HCT116 (cell line): ENCODE data around the gene GABRR2. TPM values are rescaled to one million over a fixed set of nuclear protein-coding genes. Genes with fewer than 3 reads are reported as not detected.

Experiments used
- ATAC-seq: fragments of 200-7000 bp; cut with Tn5 transposase; 2 replicates; pipeline ENCODE4 v1.9.1; 2020; ENCODE audit warnings: mild to moderate bottlenecking, moderate library complexity
- BruUV-seq: library from RNA; stranded (reverse); fragments of 400-500 nt; replicated peaks from 2 replicates; lab custom pipeline; 2021; lab: Mats Ljungman, UMichigan
- CTCF ChIA-PET: fragments of 300-600 bp; sonication (Branson Sonifier 250); formaldehyde crosslinking; loops from one replicate; lab custom pipeline; 2021; ENCODE audit warnings: antibody characterized with exemption; lab: Charles Lee
- POLR2A ChIA-PET: fragments of 300-600, 350-600 bp; sonication (Branson Sonifier 250); formaldehyde crosslinking; loops from one replicate; lab custom pipeline; 2021; ENCODE audit warnings: antibody characterized with exemption; lab: Charles Lee
- RAD21 ChIA-PET, 2 experiments: fragments of 300-600 bp; sonication (Branson Sonifier 250); formaldehyde crosslinking; loops; one replicate each; lab custom pipeline; 2023; ENCODE audit warnings: low total read pairs in 2 of 2; ENCODE audit not compliant: uncharacterized antibody in 2 of 2, unreplicated experiment in 2 of 2, low non-redundant PET in 1 of 2; lab: Charles Lee
- DNase-seq: peaks from one replicate; pipeline ENCODE4 v3.0.0-alpha.2; 2010; ENCODE audit warnings: low read depth, low spot score
- H2AFZ ChIP-seq: fragments of 200-600 bp; shearing (Covaris generic), sonication (generic); 2 replicates; pipeline ENCODE4 v1.6.1; 2017; ENCODE audit warnings: low read depth, mixed run types, mixed read lengths, antibody characterized with exemption, low read length; ENCODE audit not compliant: poor library complexity, severe bottlenecking
- H3K27ac ChIP-seq: 2 replicates; pipeline ENCODE4 v1.5.1; 2012; ENCODE audit warnings: low read depth, low read length
- H3K27me3 ChIP-seq: fragments of 200-600 bp; sonication (generic); 2 replicates; pipeline ENCODE4 v1.6.1; 2016; ENCODE audit warnings: mixed run types, low read length, mixed read lengths; ENCODE audit not compliant: insufficient read depth
- H3K36me3 ChIP-seq, 2 experiments: fragments of 200-500 bp in 1 of 2; fragments of 200-600 bp in 1 of 2; sonication (Bioruptor generic) in 1 of 2; sonication (generic) in 1 of 2; 2 replicates each; pipeline versions ENCODE4 v1.5.1 to v1.6.1; 2014 to 2016; ENCODE audit warnings: low read length in 2 of 2, inconsistent platforms in 1 of 2, mixed read lengths in 1 of 2, mixed run types in 1 of 2; ENCODE audit not compliant: insufficient read depth in 2 of 2, control insufficient read depth in 1 of 2
- H3K4me1 ChIP-seq, 2 experiments: fragments of 200-600 bp in 1 of 2; sonication (generic) in 1 of 2; 2 replicates each; pipeline versions ENCODE4 v1.5.1 to v1.6.1; 2012 to 2017; ENCODE audit warnings: low read length in 2 of 2, inconsistent platforms in 1 of 2, mild to moderate bottlenecking in 1 of 2, mixed read lengths in 1 of 2, mixed run types in 1 of 2, moderate library complexity in 1 of 2; ENCODE audit not compliant: insufficient read depth in 2 of 2, control insufficient read depth in 1 of 2
- H3K4me2 ChIP-seq: fragments of 200-600 bp; sonication (generic); 2 replicates; pipeline ENCODE4 v1.6.1; 2017; ENCODE audit warnings: mixed run types, low read length, mixed read lengths
- H3K4me3 ChIP-seq, 2 experiments: fragments of 200-600 bp in 1 of 2; sonication (generic) in 1 of 2; replicated peaks in 1 of 2; 2 replicates each; pipeline ENCODE4 v1.5.1; 2011 to 2016; ENCODE audit warnings: low read length in 2 of 2, control low read depth in 1 of 2, low read depth in 1 of 2, mild to moderate bottlenecking in 1 of 2, mixed read lengths in 1 of 2, mixed run types in 1 of 2
- H3K79me2 ChIP-seq: fragments of 200-600 bp; sonication (generic); 2 replicates; pipeline ENCODE4 v1.6.1; 2017; ENCODE audit warnings: mild to moderate bottlenecking, mixed run types, low read length, moderate library complexity, mixed read lengths; ENCODE audit not compliant: insufficient read depth
- H3K9ac ChIP-seq: fragments of 200-600 bp; sonication (generic); 2 replicates; pipeline ENCODE4 v1.6.1; 2016; ENCODE audit warnings: low read length, mixed read lengths
- H3K9me2 ChIP-seq: fragments of 200-600 bp; sonication (generic), shearing (Covaris generic); 2 replicates; pipeline ENCODE4 v1.6.1; 2017; ENCODE audit warnings: mixed run types, mild to moderate bottlenecking, moderate library complexity; ENCODE audit not compliant: insufficient read depth
- H3K9me3 ChIP-seq, 2 experiments: fragments of 200-500 bp in 1 of 2; fragments of 200-600 bp in 1 of 2; sonication (Bioruptor generic) in 1 of 2; sonication (generic) in 1 of 2; 2 replicates each; pipeline ENCODE4 v1.6.1; 2014 to 2017; ENCODE audit warnings: low read length in 2 of 2, mixed read lengths in 2 of 2, inconsistent platforms in 1 of 2, low read depth in 1 of 2, mild to moderate bottlenecking in 1 of 2, mixed run types in 1 of 2, moderate library complexity in 1 of 2; ENCODE audit not compliant: control insufficient read depth in 1 of 2, insufficient read depth in 1 of 2
- H4K20me1 ChIP-seq: fragments of 200-600 bp; sonication (generic), shearing (Covaris generic); 2 replicates; pipeline ENCODE4 v1.6.1; 2017; ENCODE audit warnings: mixed run types, mild to moderate bottlenecking, moderate library complexity; ENCODE audit not compliant: insufficient read depth
- EZH2phosphoT487 ChIP-seq: fragments of 200-600 bp; IDR thresholded peaks from 2 replicates; pipeline ENCODE4 v1.6.1; 2018; ENCODE audit warnings: antibody characterized with exemption, borderline replicate concordance
- FOSL1 ChIP-seq: IDR thresholded peaks from 2 replicates; pipeline ENCODE4 v1.6.1; 2012; ENCODE audit warnings: low read depth
- JUND ChIP-seq: IDR thresholded peaks from 2 replicates; pipeline ENCODE4 v1.6.1; 2012
- MAX ChIP-seq: IDR thresholded peaks from 2 replicates; pipeline ENCODE4 v1.6.1; 2012
- SIN3A ChIP-seq: IDR thresholded peaks from 2 replicates; pipeline ENCODE4 v1.6.1; 2012; ENCODE audit warnings: low read depth
- ZNF274 ChIP-seq: fragments of 200-500 bp; sonication (Bioruptor generic); IDR thresholded peaks from 2 replicates; pipeline ENCODE4 v1.6.1; 2014; ENCODE audit warnings: mild to moderate bottlenecking, low read depth, low read length, inconsistent platforms
- intact Hi-C: fragments of 100-400 bp; cut with micrococcal nuclease; formaldehyde crosslinking; loops from 2 replicates; pipeline ENCODE4 v1.10.0; 2022
- total RNA-seq: library from RNA; stranded (reverse); gene quantifications from one replicate; pipeline ENCODE4 v1.2.1, GENCODE V29; 2021; ENCODE audit not compliant: unreplicated experiment

GABRR2 gene
- total RNA-seq, 1 experiment from 2014 or later, result 0.57 TPM

GRCh38 chr6:89290401-89291155 is 24.5 kb downstream of the GABRR2 start:
- DNase-seq (no peak), ATAC-seq (no peak)
- Histone ChIP-seq H3K27ac (no peak overlapping the region), H3K9ac (no peak overlapping the region), H4K20me1 (no peaks in the 10 kb centered on the region), H3K4me1 (no peaks in the 10 kb centered on the region), H3K4me2 (no peak overlapping the region), H3K4me3 (no peak overlapping the region), H3K27me3 (no peaks in the 10 kb centered on the region), H3K9me3 (no peaks in the 10 kb centered on the region), H3K36me3 (no peaks in the 10 kb centered on the region)
- BruUV-seq, result no TSS peak
- CTCF ChIA-PET, result no interaction called here
- RAD21 ChIA-PET, result no interaction called here
- no peak for TF ChIP-seq JUND
- TF ChIP-seq, all 23 proteins: peak for 0
- intact Hi-C loops, result no loop called here
- POLR2A ChIA-PET, result no interaction called here
- H3K79me2 ChIP-seq, result no peaks in the 10 kb centered on the region
- H3K9me2 ChIP-seq, result no peaks in the 10 kb centered on the region
- no peak overlapping the region for H2AFZ ChIP-seq

- DNase-seq, result no peak
- Histone ChIP-seq H3K27ac (no peak overlapping the region), H3K79me2 (no peaks in the 10 kb centered on the region), H3K4me2 (no peak overlapping the region), H3K9me2 (no peaks in the 10 kb centered on the region), H3K27me3 (no peaks in the 10 kb centered on the region), H2AFZ (no peak overlapping the region), H3K4me3 (no peak overlapping the region), H4K20me1 (no peaks in the 10 kb centered on the region), H3K36me3 (no peaks in the 10 kb centered on the region), H3K4me1 (no peaks in the 10 kb centered on the region), H3K9ac (no peak overlapping the region), H3K9me3 (no peaks in the 10 kb centered on the region)
- ChIA-PET CTCF (no interaction called here), POLR2A (no interaction called here), RAD21 (no interaction called here)
- BruUV-seq, result no TSS peak
- no peak for ATAC-seq
- TF ChIP-seq ZNF274 (no peak), SIN3A (no peak), FOSL1 (no peak), MAX (no peak), EZH2phosphoT487 (no peak)
- intact Hi-C loops, result no loop called here
These were observed 25.4 kb downstream of the GABRR2 start for GRCh38 chr6:89289710-89290109.
